HCT116 (cell line): ENCODE measurements around the gene OSTF1. TPM values are rescaled to one million over a fixed set of nuclear protein-coding genes. Genes with fewer than 3 reads are reported as not detected.

ENCODE experiments used
- ATAC-seq: fragments of 200-7000 bp; cut with Tn5 transposase; 2 replicates; pipeline ENCODE4 v1.9.1; 2020; ENCODE audit warnings: mild to moderate bottlenecking, moderate library complexity
- BruUV-seq: library from RNA; stranded (reverse); fragments of 400-500 nt; replicated peaks from 2 replicates; lab custom pipeline; 2021; lab: Mats Ljungman, UMichigan
- CTCF ChIA-PET: fragments of 300-600 bp; sonication (Branson Sonifier 250); formaldehyde crosslinking; loops from one replicate; lab custom pipeline; 2021; ENCODE audit warnings: antibody characterized with exemption; lab: Charles Lee
- POLR2A ChIA-PET: fragments of 300-600, 350-600 bp; sonication (Branson Sonifier 250); formaldehyde crosslinking; loops from one replicate; lab custom pipeline; 2021; ENCODE audit warnings: antibody characterized with exemption; lab: Charles Lee
- RAD21 ChIA-PET, 2 experiments: fragments of 300-600 bp; sonication (Branson Sonifier 250); formaldehyde crosslinking; loops; one replicate each; lab custom pipeline; 2023; ENCODE audit warnings: low total read pairs in 2 of 2; ENCODE audit not compliant: uncharacterized antibody in 2 of 2, unreplicated experiment in 2 of 2, low non-redundant PET in 1 of 2; lab: Charles Lee
- DNase-seq: peaks from one replicate; pipeline ENCODE4 v3.0.0-alpha.2; 2010; ENCODE audit warnings: low read depth, low spot score
- H2AFZ ChIP-seq: fragments of 200-600 bp; shearing (Covaris generic), sonication (generic); 2 replicates; pipeline ENCODE4 v1.6.1; 2017; ENCODE audit warnings: low read depth, mixed run types, mixed read lengths, antibody characterized with exemption, low read length; ENCODE audit not compliant: poor library complexity, severe bottlenecking
- H3K27ac ChIP-seq: 2 replicates; pipeline ENCODE4 v1.5.1; 2012; ENCODE audit warnings: low read depth, low read length
- H3K27me3 ChIP-seq: fragments of 200-600 bp; sonication (generic); 2 replicates; pipeline ENCODE4 v1.6.1; 2016; ENCODE audit warnings: mixed run types, low read length, mixed read lengths; ENCODE audit not compliant: insufficient read depth
- H3K36me3 ChIP-seq, 2 experiments: fragments of 200-500 bp in 1 of 2; fragments of 200-600 bp in 1 of 2; sonication (Bioruptor generic) in 1 of 2; sonication (generic) in 1 of 2; 2 replicates each; pipeline versions ENCODE4 v1.5.1 to v1.6.1; 2014 to 2016; ENCODE audit warnings: low read length in 2 of 2, inconsistent platforms in 1 of 2, mixed read lengths in 1 of 2, mixed run types in 1 of 2; ENCODE audit not compliant: insufficient read depth in 2 of 2, control insufficient read depth in 1 of 2
- H3K4me1 ChIP-seq, 2 experiments: fragments of 200-600 bp in 1 of 2; sonication (generic) in 1 of 2; 2 replicates each; pipeline versions ENCODE4 v1.5.1 to v1.6.1; 2012 to 2017; ENCODE audit warnings: low read length in 2 of 2, inconsistent platforms in 1 of 2, mild to moderate bottlenecking in 1 of 2, mixed read lengths in 1 of 2, mixed run types in 1 of 2, moderate library complexity in 1 of 2; ENCODE audit not compliant: insufficient read depth in 2 of 2, control insufficient read depth in 1 of 2
- H3K4me2 ChIP-seq: fragments of 200-600 bp; sonication (generic); 2 replicates; pipeline ENCODE4 v1.6.1; 2017; ENCODE audit warnings: mixed run types, low read length, mixed read lengths
- H3K4me3 ChIP-seq, 2 experiments: fragments of 200-600 bp in 1 of 2; sonication (generic) in 1 of 2; replicated peaks in 1 of 2; 2 replicates each; pipeline ENCODE4 v1.5.1; 2011 to 2016; ENCODE audit warnings: low read length in 2 of 2, control low read depth in 1 of 2, low read depth in 1 of 2, mild to moderate bottlenecking in 1 of 2, mixed read lengths in 1 of 2, mixed run types in 1 of 2
- H3K79me2 ChIP-seq: fragments of 200-600 bp; sonication (generic); 2 replicates; pipeline ENCODE4 v1.6.1; 2017; ENCODE audit warnings: mild to moderate bottlenecking, mixed run types, low read length, moderate library complexity, mixed read lengths; ENCODE audit not compliant: insufficient read depth
- H3K9ac ChIP-seq: fragments of 200-600 bp; sonication (generic); 2 replicates; pipeline ENCODE4 v1.6.1; 2016; ENCODE audit warnings: low read length, mixed read lengths
- H3K9me2 ChIP-seq: fragments of 200-600 bp; sonication (generic), shearing (Covaris generic); 2 replicates; pipeline ENCODE4 v1.6.1; 2017; ENCODE audit warnings: mixed run types, mild to moderate bottlenecking, moderate library complexity; ENCODE audit not compliant: insufficient read depth
- H3K9me3 ChIP-seq, 2 experiments: fragments of 200-500 bp in 1 of 2; fragments of 200-600 bp in 1 of 2; sonication (Bioruptor generic) in 1 of 2; sonication (generic) in 1 of 2; 2 replicates each; pipeline ENCODE4 v1.6.1; 2014 to 2017; ENCODE audit warnings: low read length in 2 of 2, mixed read lengths in 2 of 2, inconsistent platforms in 1 of 2, low read depth in 1 of 2, mild to moderate bottlenecking in 1 of 2, mixed run types in 1 of 2, moderate library complexity in 1 of 2; ENCODE audit not compliant: control insufficient read depth in 1 of 2, insufficient read depth in 1 of 2
- H4K20me1 ChIP-seq: fragments of 200-600 bp; sonication (generic), shearing (Covaris generic); 2 replicates; pipeline ENCODE4 v1.6.1; 2017; ENCODE audit warnings: mixed run types, mild to moderate bottlenecking, moderate library complexity; ENCODE audit not compliant: insufficient read depth
- CBX3 ChIP-seq: IDR thresholded peaks from 2 replicates; pipeline ENCODE4 v1.6.1; 2012; ENCODE audit warnings: low read depth
- CEBPB ChIP-seq: IDR thresholded peaks from 2 replicates; pipeline ENCODE4 v1.6.1; 2012; ENCODE audit warnings: low read depth
- EGR1 ChIP-seq: IDR thresholded peaks from 2 replicates; pipeline ENCODE4 v1.6.1; 2012; ENCODE audit warnings: low read depth
- ELF1 ChIP-seq: IDR thresholded peaks from 2 replicates; pipeline ENCODE4 v1.6.1; 2012; ENCODE audit warnings: low read depth, borderline replicate concordance
- FOSL1 ChIP-seq: IDR thresholded peaks from 2 replicates; pipeline ENCODE4 v1.6.1; 2012; ENCODE audit warnings: low read depth
- JUND ChIP-seq: IDR thresholded peaks from 2 replicates; pipeline ENCODE4 v1.6.1; 2012
- POLR2AphosphoS5 ChIP-seq: IDR thresholded peaks from 2 replicates; pipeline ENCODE4 v1.6.1; 2011; ENCODE audit warnings: mild to moderate bottlenecking, low read depth, low read length, moderate library complexity
- RAD21 ChIP-seq: IDR thresholded peaks from 2 replicates; pipeline ENCODE4 v1.6.1; 2012; ENCODE audit warnings: low read depth, mild to moderate bottlenecking
- SRF ChIP-seq: IDR thresholded peaks from 2 replicates; pipeline ENCODE4 v1.6.1; 2012; ENCODE audit warnings: low read depth
- TCF7L2 ChIP-seq: IDR thresholded peaks from 2 replicates; pipeline ENCODE4 v1.7.0; 2011; ENCODE audit warnings: borderline replicate concordance, inconsistent platforms; ENCODE audit not compliant: insufficient read depth, insufficient read length; ENCODE audit errors: extremely low read depth
- YY1 ChIP-seq: IDR thresholded peaks from 2 replicates; pipeline ENCODE4 v1.6.1; 2011; ENCODE audit warnings: low read length, low read depth, moderate library complexity, mild to moderate bottlenecking; ENCODE audit not compliant: insufficient replicate concordance; ENCODE audit errors: extremely low read depth
- intact Hi-C: fragments of 100-400 bp; cut with micrococcal nuclease; formaldehyde crosslinking; loops from 2 replicates; pipeline ENCODE4 v1.10.0; 2022
- total RNA-seq: library from RNA; stranded (reverse); gene quantifications from one replicate; pipeline ENCODE4 v1.2.1, GENCODE V29; 2021; ENCODE audit not compliant: unreplicated experiment
- TF ChIP-seq, protein P1 (sequence below): IDR thresholded peaks from 2 replicates; pipeline ENCODE4 v1.6.1; 2011; ENCODE audit warnings: mild to moderate bottlenecking, low read length, moderate library complexity; ENCODE audit not compliant: insufficient replicate concordance; ENCODE audit errors: extremely low read depth
- TF ChIP-seq, protein P2 (sequence below), 3 experiments: fragments of 200-600 bp in 1 of 3; sonication (generic) in 1 of 3; IDR thresholded peaks in 2 of 3; conservative IDR thresholded peaks in 1 of 3; 2 replicates each; pipeline ENCODE4 v1.5.1; 2012 to 2017; ENCODE audit warnings: low read depth in 2 of 3, low read length in 2 of 3, antibody characterized with exemption in 1 of 3, borderline replicate concordance in 1 of 3, control low read depth in 1 of 3, mild to moderate bottlenecking in 1 of 3, mixed read lengths in 1 of 3, mixed run types in 1 of 3, moderate library complexity in 1 of 3; ENCODE audit not compliant: insufficient read depth in 1 of 3

OSTF1 gene
- total RNA-seq, 1 experiment from 2014 or later, result 20.7 TPM

DNA sequence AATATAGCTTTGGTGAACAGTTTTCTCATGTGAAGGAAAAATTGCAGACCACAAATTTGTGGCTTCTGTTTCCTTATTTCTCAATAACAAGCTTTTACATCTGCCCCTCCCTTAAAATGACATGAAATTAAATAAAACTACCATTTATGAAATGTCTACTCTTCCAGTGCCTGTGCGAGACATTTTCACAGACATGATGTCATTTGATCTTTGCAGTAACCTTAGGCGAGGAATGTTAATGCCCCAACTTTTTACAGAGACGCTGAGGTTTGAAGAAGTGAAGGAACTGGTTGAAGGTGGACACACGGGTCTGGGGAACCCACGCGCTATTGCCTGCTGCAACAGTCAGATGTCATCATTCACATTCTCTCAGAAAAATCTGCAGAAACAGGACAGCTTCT, 61.5 kb downstream of the OSTF1 start (continued):
- TF ChIP-seq, protein P1, sequence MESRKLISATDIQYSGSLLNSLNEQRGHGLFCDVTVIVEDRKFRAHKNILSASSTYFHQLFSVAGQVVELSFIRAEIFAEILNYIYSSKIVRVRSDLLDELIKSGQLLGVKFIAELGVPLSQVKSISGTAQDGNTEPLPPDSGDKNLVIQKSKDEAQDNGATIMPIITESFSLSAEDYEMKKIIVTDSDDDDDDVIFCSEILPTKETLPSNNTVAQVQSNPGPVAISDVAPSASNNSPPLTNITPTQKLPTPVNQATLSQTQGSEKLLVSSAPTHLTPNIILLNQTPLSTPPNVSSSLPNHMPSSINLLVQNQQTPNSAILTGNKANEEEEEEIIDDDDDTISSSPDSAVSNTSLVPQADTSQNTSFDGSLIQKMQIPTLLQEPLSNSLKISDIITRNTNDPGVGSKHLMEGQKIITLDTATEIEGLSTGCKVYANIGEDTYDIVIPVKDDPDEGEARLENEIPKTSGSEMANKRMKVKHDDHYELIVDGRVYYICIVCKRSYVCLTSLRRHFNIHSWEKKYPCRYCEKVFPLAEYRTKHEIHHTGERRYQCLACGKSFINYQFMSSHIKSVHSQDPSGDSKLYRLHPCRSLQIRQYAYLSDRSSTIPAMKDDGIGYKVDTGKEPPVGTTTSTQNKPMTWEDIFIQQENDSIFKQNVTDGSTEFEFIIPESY, result no peak
- TF ChIP-seq YY1 (no peak), CEBPB (no peak), RAD21 (no peak), FOSL1 (no peak), POLR2AphosphoS5 (no peak), CBX3 (no peak), SRF (no peak), JUND (no peak)
- TF ChIP-seq, protein P2, sequence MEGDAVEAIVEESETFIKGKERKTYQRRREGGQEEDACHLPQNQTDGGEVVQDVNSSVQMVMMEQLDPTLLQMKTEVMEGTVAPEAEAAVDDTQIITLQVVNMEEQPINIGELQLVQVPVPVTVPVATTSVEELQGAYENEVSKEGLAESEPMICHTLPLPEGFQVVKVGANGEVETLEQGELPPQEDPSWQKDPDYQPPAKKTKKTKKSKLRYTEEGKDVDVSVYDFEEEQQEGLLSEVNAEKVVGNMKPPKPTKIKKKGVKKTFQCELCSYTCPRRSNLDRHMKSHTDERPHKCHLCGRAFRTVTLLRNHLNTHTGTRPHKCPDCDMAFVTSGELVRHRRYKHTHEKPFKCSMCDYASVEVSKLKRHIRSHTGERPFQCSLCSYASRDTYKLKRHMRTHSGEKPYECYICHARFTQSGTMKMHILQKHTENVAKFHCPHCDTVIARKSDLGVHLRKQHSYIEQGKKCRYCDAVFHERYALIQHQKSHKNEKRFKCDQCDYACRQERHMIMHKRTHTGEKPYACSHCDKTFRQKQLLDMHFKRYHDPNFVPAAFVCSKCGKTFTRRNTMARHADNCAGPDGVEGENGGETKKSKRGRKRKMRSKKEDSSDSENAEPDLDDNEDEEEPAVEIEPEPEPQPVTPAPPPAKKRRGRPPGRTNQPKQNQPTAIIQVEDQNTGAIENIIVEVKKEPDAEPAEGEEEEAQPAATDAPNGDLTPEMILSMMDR (IDR thresholded peaks at IDR 0.05 in 2 of 3, conservative IDR thresholded peaks at IDR 0.05 in 1 of 3; ENCODE audit: borderline replicate concordance in 1 of 3, insufficient read depth in 1 of 3, low read depth in 2 of 3, low read length in 2 of 3), result no peak

GRCh38 chr9:75150512-75150911, 62.2 kb downstream of the OSTF1 start:
- Histone ChIP-seq H3K9me3 (no peaks in the 10 kb centered on the region), H3K36me3 (no peaks in the 10 kb centered on the region), H3K9ac (no peak overlapping the region), H3K79me2 (no peaks in the 10 kb centered on the region)
- TF ChIP-seq EGR1 (no peak), TCF7L2 (no peak), ELF1 (no peak)
- TF ChIP-seq, all 23 proteins: peak for 0
- H3K4me2 ChIP-seq, result no peak overlapping the region
- DNase-seq, result no peak
- no peak for ATAC-seq
- H3K9me2 ChIP-seq, result no peaks in the 10 kb centered on the region
- RAD21 ChIA-PET, result no interaction called here
- no TSS peak for BruUV-seq
- H2AFZ ChIP-seq, result no peak overlapping the region
- POLR2A ChIA-PET, result no interaction called here
- no peaks in the 10 kb centered on the region for H3K27me3 ChIP-seq
- no peaks in the 10 kb centered on the region; the same call in 1 of the 2 replicates for H4K20me1 ChIP-seq
- no peak overlapping the region for H3K27ac ChIP-seq
- no peaks in the 10 kb centered on the region for H3K4me1 ChIP-seq
- H3K4me3 ChIP-seq, result no peak overlapping the region
- CTCF ChIA-PET, result no interaction called here
- intact Hi-C loops, result no loop called here
